Stimulated activated CD8-positive, alpha-beta memory T cell treated with anti-CD3 and anti-CD28 coated beads, Interleukin-7, amount 100 ng/mL, for 24 hours (primary cell): Measurements from ENCODE around the gene FAR2.
"Not testable (repeated sequence)": the region's sequence is repeated elsewhere in the genome, so short reads cannot be mapped to it uniquely, and the experiment has no call there.

ENCODE experiments used
- DNase-seq: peaks from one replicate; pipeline ENCODE4 v3.0.0-alpha.2; 2020; ENCODE audit warnings: low read depth

FAR2 gene

DNA sequence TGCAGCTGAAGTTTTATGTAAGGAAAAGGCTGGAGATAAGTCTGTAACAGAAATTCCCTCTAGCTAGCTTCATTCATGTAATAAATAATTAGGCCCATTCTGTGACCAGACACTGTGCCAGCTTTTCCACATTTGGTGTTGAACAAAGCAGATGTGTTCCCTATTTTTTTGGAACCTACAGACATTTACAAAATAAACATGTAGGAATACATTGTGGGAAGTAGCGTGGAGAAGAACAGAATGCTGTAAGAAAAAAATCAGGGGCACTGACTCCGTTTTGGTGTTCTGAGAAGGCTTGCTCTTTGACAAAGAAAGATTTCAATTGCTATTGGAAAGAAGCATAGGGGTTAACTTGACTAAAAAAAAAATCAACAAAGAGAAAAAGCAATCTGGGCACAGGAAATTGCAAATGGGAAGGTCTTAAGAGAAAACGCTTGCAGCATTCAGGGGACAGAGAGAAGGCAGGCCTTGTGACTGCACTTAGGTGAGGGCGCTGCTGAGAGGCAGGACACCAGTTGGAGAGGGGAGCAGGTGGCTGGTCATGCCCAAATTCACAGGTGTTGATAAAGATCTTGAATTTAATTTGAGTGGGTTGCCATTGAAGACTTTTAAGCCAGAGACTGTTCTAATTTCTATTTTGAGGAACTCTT, 4.0 kb downstream of the FAR2 start:
- no peak for DNase-seq

DNA sequence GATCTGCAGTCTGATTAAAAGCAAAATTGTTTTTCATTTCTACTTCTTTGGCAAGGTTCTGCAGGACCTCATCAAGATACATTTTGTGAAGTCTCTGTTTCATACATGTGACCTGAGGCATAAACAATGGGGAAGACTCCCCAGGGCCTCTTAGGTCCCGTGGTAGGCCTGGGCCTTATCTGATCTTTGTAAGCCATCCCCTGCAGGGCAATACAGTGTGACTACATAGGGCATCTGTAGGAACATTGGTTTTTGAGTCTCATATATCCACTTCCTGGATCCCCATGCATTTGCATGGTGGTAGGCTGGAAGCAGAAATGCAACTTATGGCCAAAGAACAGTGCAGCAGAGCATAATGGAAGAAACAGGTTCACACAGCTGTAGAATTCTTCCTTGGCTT, 6.0 kb downstream of the FAR2 start:
- DNase-seq: no peak

DNA sequence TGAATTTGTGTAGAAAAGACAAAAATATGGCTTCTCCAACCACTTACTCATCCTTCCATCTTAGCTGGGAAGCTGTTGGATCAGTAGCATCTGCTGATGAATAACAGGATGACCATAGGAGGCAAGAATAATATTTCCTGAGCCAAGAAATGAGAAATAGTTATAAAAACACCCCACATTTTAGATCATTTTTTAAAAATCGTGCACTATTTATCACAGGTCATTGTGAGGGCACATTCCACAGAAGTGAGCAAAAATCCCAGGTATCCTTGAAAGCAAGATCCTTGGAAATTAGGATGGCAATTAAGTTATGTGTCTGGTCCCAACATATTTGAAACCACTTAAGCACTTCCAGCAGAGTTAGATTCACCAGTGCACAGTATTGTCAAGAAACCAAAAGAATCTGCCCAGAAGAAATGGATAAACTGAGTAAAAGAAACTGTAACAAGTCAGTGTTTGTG, 8.4 kb downstream of the FAR2 start:
- DNase-seq: no peak

DNA sequence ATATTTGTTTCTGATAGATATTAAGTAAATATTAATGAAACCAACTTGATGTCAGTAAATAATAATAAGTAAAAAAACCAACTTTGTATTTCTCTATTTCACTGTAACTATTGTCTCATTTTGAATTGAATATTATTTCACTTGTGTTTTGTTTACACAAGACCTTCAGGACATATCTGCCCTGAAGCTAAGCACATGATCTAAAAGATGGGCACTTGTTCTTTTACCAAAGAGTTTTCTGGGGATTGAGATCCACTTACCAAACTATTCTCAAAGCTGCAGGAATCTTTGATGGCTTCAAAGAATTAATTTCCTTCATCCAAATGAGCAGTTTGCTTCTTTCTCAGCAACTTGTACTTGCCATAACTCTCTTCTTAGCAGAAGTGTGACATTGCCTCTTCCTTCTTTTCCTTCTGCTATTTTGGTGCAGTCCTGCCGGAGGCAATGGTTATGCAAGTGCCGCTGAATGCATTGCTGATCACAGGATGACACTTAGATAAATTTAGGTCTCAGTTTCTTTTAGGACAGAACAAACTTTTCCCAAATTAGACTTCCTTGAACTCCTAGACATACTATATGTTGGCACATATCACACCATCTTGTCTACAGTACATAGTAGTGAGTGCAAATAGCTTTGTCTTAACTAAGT, 9.2 kb downstream of the FAR2 start:
- DNase-seq: no peak

DNA sequence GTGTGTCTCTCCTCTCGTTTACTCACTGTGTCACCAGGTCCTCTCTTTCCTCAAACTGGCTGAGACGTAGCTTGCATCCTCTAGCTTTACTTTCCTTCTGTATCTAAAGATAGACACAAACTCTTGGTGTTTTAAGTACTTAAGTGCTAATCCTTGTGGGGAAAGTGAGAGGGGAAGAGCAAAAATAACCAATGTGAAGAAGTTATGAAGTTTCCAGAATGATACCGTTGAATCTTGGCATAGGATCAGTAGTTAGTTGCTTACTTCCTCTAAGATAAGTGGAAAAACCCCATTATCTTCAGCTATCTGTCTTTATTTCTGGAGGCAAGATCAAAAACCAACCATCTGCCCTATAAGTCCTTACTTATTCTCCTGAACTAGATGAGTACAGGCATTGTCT, 10.6 kb downstream of the FAR2 start:
- no peak for DNase-seq

DNA sequence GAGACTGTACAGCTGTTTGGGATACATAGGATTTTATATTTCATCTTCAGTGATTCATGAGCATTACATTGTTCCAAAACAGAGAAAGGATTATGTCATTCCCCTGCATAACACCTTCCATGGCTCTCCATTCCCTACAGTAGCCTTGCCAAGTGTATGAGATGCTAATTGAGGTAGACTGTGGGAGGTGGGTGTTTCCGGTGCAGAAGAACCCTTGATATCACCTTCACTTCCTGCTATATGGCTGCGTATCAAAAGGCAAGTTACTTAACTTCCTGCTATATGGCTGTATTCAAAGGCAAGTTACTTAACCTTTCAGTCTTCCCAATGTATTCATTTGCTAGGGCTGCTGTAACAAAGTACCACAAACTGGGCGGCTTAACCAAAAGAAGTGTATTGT, 11.2 kb downstream of the FAR2 start:
- DNase-seq: no peak

DNA sequence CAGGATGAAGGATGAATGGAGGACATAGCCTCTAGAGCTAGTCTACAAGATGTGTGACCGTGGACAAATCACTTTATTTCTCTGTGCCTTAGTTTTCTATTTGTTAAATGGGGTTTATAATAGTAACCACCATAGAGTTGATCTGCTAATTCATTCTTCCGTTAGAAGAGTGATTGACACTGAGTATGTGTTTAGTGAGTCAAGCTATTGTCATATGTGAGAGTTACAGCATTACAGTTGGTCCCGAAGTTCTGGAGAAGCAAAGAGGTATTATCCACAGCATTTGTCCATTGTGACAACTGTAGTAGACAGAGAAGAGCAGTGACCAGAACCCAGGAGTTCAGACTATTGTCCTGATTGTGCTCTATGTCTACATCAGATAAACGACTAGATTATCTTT, 14.1 kb downstream of the FAR2 start:
- no peak for DNase-seq

DNA sequence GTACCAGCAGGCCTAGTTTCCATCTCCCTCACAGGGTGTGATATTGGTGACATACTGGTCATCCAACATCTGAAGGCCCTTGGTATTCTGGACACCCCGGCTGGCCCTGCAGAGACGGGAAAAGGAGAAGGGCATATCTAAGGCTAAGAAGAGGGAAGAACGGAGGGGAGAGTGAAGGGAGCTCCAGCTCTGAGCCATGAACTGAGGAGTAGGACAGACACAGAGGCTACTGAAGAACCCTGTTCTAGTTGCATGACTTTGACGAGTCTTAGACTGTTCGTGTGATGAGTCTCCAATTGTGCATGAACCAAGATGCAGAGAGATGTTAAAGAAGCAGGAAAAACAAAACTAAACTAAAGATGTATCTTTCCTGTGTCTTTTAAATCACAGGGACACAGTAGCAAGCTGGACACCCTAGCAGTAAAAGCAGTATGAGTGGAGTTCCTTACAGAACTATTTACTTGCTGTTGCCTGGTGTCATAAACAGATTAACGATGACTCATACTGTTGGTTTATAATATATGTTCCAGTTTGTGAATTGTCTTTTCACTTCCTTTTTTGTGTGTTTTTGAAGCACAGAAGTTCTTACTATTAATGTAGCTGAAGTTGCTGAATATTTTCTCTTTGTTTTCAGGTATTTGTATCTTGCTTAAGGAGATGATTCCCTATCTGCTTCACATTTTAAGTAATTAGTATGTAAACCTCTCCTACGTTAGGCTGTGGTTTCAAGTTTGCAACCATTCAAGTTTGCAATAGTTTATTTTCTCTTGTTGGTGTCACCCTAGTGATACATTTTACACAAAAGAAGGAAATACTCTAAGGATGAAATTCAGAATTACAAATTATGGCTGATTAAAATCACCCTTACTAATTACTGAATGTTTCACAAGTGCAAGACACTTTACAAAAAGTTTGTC, 15.7 kb downstream of the FAR2 start:
- no peak for DNase-seq

DNA sequence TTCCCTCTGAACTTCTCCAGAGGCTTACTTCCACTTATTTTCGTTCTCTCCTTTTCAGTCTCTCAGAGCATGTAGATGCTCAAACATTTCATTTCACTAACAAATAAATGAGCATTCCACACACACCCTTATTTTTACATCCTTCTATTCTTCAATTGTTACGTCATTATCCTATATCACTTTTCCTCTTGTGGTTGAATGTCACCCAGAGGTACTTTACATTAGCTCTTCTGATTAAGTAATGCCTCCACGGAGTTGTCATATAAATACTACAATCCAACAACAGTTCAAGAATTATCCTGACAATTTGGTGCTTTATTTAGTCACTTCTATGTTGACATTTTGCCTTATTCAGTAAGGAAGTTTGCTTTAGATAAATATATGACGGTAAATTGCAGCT, 18.4 kb downstream of the FAR2 start:
- no peak for DNase-seq

DNA sequence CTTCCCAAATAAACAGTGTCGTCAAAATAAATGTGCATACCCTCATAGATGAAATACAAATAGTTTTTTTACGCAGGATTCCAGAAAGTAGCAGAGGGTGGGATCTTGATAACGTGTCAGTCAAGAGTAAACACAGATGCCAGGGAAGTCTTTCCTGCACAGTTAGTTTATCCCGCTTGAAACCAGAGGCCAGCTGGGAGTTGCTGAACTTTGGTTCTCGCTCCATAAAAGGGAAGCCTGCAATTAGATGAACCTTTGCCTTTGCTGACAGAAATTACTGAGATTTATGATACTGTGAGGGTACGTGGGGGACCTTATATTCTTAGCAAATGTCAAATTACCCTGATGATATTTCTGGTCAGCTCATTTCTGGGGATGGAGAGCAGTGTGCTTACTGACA, 18.9 kb downstream of the FAR2 start:
- no peak for DNase-seq

DNA sequence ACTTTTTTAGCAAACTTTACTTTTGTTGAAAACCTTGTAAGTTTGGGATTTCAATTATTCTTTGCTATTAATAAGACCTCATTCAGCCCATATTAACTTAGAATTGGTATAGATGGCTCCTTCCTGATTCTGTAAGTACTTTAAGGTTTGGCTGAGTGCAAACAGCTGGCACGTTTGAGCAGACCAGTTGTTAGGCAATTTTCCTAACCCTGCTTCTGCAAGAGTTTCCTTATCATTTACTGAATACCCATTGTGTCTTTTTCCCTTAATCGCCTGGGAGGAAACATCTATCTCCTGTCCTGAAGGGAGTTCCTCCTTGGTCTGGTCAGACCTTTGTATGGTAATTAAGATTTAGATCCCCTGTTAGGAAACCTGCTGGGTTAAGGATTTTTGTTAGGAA, 20.9 kb downstream of the FAR2 start:
- not testable (repeated sequence) for DNase-seq

DNA sequence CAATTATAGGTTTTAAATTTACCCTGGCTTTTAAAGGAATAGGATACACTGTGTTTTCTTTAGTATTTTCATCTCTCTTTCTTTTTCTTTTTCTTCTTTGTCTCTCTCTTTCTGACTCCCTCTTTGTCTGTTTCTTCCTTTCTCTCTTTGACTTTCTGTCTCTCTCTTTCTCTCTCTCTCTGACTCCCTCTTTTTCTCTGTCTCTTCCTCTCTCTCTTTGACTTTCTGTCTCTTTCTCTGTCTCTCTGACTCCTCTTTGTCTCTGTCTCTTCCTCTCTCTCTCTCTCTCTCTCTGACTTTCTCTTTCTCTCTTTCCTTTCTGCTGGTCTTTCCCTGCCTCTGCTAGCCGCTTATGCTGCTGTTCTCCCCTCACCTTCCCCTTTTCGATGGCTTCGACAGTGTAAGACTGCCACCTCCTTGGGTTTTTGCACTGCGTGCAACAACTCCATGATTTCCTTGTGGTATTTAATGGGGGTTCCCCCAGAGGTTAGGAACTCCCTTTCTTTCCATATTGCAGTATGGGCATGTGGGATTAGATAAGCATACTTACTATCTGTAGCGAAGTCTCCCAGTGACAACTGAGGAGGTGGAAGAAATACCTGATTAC, 21.5 kb downstream of the FAR2 start:
- DNase-seq: not testable (repeated sequence)

DNA sequence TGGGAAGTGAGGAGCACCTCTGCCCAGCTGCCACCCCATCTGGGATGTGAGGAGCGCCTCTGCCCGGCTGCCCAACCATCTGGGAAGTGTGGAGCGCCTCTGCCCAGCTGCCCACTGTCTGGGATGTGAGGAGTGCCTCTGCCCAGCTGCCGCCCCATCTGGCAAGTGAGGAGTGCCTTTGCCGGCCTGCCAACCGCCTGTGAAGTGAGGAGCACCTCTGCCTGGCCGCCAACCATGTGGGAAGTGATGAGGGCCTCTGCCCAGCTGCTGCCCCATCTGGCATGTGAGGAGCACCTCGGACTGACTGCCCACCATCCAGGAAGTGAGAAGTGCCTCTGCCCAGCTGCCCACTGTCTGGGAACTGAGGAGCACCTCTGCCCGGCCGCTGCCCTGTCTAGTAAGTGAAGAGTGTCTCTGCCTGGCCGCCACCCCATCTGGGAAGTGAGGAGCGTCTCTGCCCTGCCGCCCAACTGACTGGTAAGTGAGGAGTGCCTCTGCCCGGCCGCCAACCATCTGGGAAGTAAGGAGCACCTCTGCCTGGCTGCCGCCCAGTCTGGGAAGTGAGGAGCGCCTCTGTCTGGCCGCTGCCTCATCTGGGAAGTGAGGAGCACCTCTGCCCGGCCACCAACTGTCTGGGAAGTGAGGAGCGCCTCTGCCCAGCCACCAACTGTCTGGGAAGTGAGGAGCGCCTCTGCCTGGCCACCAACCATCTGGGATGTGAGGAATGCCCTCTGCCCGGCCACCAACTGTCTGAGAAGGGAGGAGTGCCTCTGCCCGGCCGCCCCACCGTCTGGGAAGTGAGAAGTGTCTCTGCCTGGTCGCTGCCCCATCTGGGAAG, 22.6 kb downstream of the FAR2 start:
- DNase-seq: no peak

DNA sequence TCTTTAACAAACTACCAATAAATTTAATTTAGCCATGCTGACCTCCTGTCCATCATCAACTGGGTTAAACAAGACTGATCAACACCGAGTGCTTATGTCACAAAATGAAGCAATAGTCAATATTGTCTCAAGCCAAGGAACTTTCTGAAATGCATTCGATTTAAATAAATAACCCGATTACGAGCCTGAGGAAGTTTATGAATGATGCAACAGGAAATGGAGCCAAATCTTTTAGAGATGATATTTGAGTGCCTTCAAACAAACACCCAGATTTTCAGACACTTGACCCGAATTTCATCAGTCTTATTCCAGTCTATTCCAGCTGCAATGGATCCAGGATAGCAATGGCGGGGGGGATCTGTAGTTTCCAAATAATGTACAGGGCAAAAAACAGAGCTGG, 27.9 kb downstream of the FAR2 start:
- no peak for DNase-seq

DNA sequence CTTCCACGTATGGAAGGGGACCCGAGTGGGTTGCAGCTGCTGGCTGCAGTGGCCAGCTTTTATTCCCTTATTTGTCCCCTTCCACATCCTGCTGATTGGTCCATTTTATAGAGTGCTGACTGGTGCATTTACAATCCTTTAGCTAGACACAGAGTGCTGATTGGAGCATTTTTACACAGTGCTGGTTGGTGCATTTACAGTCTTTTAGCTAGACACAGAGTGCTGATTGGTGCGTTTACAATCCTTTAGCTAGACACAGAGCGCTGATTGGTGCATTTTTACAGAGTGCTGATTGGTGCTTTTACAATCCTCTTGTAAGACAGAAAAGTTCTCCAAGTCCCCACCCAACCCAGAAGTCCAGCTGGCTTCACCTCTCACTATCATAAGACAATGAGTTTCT, 33.2 kb downstream of the FAR2 start:
- DNase-seq: not testable (repeated sequence)

DNA sequence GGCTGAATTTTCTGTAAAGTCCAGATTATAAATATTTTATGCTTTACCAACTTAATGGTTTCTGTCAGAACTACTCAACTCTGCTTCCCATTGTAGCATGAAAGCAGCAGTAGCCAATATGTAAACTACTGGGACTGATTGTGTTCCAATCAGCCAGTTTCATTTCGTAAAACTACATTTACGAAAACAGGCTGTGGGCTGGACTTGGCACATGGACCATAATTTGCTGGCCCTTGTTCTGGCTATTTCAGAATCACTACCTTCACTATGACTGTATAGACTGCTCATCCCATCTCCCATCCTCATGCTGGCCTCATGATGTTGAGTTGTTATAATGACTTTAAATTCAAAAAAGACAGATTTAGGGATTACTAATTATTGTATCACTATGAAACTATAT, 38.7 kb downstream of the FAR2 start:
- no peak for DNase-seq

DNA sequence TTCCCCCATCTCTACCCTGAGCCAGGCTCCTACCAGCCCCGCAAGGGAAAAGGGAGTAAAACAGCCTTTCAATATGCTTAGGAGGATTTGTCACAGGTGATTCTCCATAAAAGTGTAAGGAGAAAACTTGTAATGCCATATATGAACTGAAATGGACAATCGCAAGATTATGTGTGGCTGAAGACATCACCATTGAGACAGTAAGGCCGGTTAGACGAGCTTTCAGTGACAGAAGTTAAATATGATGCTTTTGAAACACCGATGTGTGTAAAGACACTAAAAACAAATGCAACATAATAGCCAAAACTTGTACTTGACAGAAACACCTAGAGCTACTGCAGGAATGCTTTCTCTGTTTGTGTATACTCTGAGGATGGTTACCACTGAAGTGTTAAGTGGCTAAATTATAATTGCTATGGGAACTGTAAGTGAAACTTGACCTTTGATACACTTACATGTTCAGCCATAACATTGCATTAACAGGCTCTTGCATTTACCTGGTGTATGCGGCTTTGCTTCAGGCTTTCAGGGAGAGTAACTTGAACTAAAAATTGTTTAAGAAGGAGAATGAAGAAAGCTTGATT, 42.3 kb downstream of the FAR2 start:
- no peak for DNase-seq

DNA sequence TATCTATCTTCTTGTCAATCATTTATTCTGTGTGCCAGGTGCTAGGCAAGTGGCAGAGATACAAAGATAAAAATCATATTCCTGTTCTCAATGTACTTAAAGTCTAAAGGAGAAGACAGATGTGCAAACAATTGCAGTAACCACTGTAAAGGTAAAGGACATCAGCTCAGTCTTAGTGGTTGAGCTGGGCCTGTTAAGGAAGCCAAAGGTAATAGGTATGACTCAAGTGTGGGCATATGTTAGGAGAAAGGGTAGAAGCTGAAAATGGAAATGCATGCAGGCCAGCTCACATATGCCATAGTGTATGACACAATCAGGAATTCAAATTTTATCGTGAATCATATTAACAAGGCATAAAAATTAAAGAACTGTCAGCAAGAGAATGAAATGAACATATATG, 49.8 kb downstream of the FAR2 start:
- no peak for DNase-seq

DNA sequence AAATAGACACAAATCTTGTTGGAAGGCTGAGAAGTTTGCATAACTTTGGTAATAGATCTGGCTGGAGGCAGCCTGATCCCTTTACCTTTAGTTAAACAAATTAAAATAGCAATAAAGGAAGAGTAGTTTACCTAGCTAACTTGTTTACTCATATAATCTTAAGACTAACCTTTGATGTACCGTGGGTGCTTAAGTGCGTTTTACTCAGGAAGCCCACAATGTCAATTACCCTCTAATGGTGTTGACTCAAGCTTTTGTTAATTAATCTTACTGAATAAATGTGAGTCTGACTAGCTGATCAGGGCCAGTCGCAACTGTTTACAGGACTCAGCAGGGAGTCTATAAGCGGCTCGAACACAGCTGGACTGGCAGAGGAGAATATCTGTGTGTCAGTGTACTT, 51.5 kb downstream of the FAR2 start:
- no peak for DNase-seq

DNA sequence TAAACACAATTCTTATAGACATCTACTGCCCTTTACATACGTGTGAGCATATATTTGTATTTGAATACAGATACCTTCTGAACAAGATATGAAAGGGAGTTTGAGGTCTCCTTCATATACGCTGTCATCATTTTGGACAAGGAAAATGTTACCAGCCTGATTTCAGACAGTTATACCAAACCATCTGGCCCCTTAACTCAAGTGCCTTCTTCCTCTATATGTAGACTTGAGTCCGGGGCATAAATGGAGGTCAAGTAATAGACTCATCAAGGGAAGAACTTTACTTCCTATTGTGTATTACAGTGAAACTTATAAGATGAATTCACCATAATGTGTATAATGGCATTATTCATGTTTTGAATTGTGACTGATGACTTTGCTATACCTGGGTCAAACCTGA, 52.2 kb downstream of the FAR2 start:
- no peak for DNase-seq

DNA sequence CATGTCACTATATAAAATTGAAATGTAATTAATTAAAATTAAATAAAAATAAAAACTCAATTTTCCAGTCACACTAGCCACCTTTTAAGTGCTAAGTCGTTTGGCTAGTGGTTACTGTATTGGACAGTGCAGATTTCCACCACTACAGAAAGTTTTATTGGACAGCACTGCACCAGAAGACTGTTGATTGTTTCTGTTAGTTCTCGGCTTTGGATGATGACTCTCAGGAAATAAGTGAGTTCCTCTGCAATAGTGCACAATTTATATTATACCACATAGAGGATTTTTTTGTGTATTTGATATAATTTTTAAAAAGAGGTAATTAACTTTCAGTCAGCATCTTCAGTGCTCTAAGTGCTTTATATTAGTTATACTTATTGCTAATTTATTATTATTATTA, 52.7 kb downstream of the FAR2 start:
- DNase-seq: no peak
